PFSK-1 (cell line): ENCODE measurements around the gene THEM5.

Source experiments
- FOXP2 ChIP-seq: optimal IDR thresholded peaks from 2 replicates; pipeline ENCODE3; 2011; ENCODE audit warnings: borderline replicate concordance, control low read depth, inconsistent platforms; ENCODE audit not compliant: insufficient read depth; ENCODE audit errors: extremely low read length, extremely low read depth
- POLR2AphosphoS5 ChIP-seq: IDR thresholded peaks from 2 replicates; pipeline ENCODE4 v1.6.1; 2012; ENCODE audit warnings: low read depth, mild to moderate bottlenecking, control low read depth, low read length, moderate library complexity
- REST ChIP-seq, 2 experiments: IDR thresholded peaks; 2 replicates each; pipeline versions ENCODE4 v1.6.1 to v1.8.0; 2011 to 2012; ENCODE audit warnings: low read depth in 2 of 2, low read length in 2 of 2, control low read depth in 1 of 2, inconsistent platforms in 1 of 2, mild to moderate bottlenecking in 1 of 2, moderate library complexity in 1 of 2; ENCODE audit not compliant: insufficient read depth in 1 of 2
- SIN3A ChIP-seq: IDR thresholded peaks from 2 replicates; pipeline ENCODE4 v1.6.1; 2012; ENCODE audit warnings: mild to moderate bottlenecking, low read length, moderate library complexity, borderline replicate concordance; ENCODE audit not compliant: insufficient read depth
- TAF1 ChIP-seq: IDR thresholded peaks from 2 replicates; pipeline ENCODE4 v1.6.1; 2012; ENCODE audit warnings: low read length, control low read depth, borderline replicate concordance; ENCODE audit not compliant: insufficient read depth

GRCh38 chr1:151846062-151846568 is 7.4 kb downstream of the THEM5 start:
- TF ChIP-seq POLR2AphosphoS5 (no peak), FOXP2 (no peak), REST (IDR thresholded peaks at IDR 0.05; ENCODE audit: insufficient read depth in 1 of 2, low read depth in 2 of 2, low read length in 2 of 2) (no peak), SIN3A (no peak), TAF1 (no peak)
